ENCODE data around the gene CTTN. TPM values are rescaled to one million over a fixed set of nuclear protein-coding genes. Genes with fewer than 3 reads are reported as not detected.

The CTTN gene
- total and polyA plus RNA-seq, 2 of the 13 experiments (the other 11 are each of a cell fraction or from before 2014, with no cell fraction given): 84.4 to 114 TPM

GRCh38 chr11:70376621-70377020 lies 21.7 kb upstream of the CTTN start:
- no peaks in the 10 kb centered on the region for H4K20me1 ChIP-seq (ENCODE audit: insufficient read depth, low read length)
- TF ChIP-seq ZNF431 (CRISPR knock-in tag; IDR thresholded peaks at IDR 0.05; ENCODE audit: borderline replicate concordance, low read depth) (no peak), ZNF33A (CRISPR knock-in tag; IDR thresholded peaks at IDR 0.05; ENCODE audit: borderline replicate concordance) (no peak), ZNF30 (CRISPR knock-in tag; IDR thresholded peaks at IDR 0.05) (no peak), FOXK1 (CRISPR knock-in tag; IDR thresholded peaks at IDR 0.05; ENCODE audit: borderline replicate concordance, low read depth) (no peak), HOXA5 (CRISPR knock-in tag; IDR thresholded peaks at IDR 0.05) (no peak), ZNF678 (CRISPR knock-in tag; IDR thresholded peaks at IDR 0.05) (no peak), ZBTB44 (CRISPR knock-in tag; IDR thresholded peaks at IDR 0.05) (no peak), ETV5 (CRISPR knock-in tag; IDR thresholded peaks at IDR 0.05; ENCODE audit: borderline replicate concordance) (no peak), THAP7 (CRISPR knock-in tag; IDR thresholded peaks at IDR 0.05) (no peak), TRIM24 (CRISPR knock-in tag; IDR thresholded peaks at IDR 0.05) (no peak), ZBTB7B (CRISPR knock-in tag; IDR thresholded peaks at IDR 0.05) (no peak), TAF1 (CRISPR knock-in tag; IDR thresholded peaks at IDR 0.05) (no peak), SNAPC2 (CRISPR knock-in tag; IDR thresholded peaks at IDR 0.05) (no peak)
- no peak overlapping the region for H3K9ac ChIP-seq (ENCODE audit: insufficient read depth, low read depth, low read length)
- DNase-seq (ENCODE audit: low spot score) (no peak), ATAC-seq (no peak), FAIRE-seq (no peak)
- 90% methylated on average over 12 of the region's 12 CpGs for WGBS (ENCODE audit: low lambda C conversion rate)
- no peaks in the 10 kb centered on the region for H3K79me2 ChIP-seq (ENCODE audit: insufficient read depth, low read length)
- in situ Hi-C loops (cut with HindIII; ENCODE audit: extremely low pct_ligation_motif_present, low pct_unique_long_range_greater_than_20kb): no loop called here
- H3K27ac ChIP-seq (ENCODE audit: extremely low read length, insufficient read depth, low read length): no peak overlapping the region
- no peaks in the 10 kb centered on the region for H3K4me1 ChIP-seq (ENCODE audit: insufficient read depth, low read length)
- ChIA-PET CTCF (ENCODE audit: low intra/inter-chr PET ratio, low total read pairs) (no interaction called here), POLR2A (no interaction called here)
- H3K4me2 ChIP-seq (ENCODE audit: low read depth, low read length): no peak overlapping the region
- peaks cover 27 to 69% of the 10 kb centered on the region in 2 experiments; a peak in 4 of 5 replicates for H3K36me3 ChIP-seq (replicated peaks in 1 of 2; ENCODE audit: control insufficient read depth in 1 of 2, insufficient read depth in 2 of 2, low read length in 2 of 2)
- H3K9me3 ChIP-seq (ENCODE audit: low read length): no peaks in the 10 kb centered on the region
- no peak overlapping the region for H2AFZ ChIP-seq (ENCODE audit: low read length)
- no TSS peak for BruUV-seq (replicated peaks)
- intact Hi-C loops (cut with micrococcal nuclease; ENCODE audit: unreplicated experiment): no loop called here
- H3K27me3 ChIP-seq (ENCODE audit: control insufficient read depth in 1 of 2, insufficient read depth in 2 of 2, low read length in 2 of 2): no peaks in the 10 kb centered on the region
- H3K4me3 ChIP-seq (replicated peaks in 1 of 3; ENCODE audit: insufficient read depth in 1 of 3, low read depth in 2 of 3, low read length in 3 of 3): no peak overlapping the region

Data from HepG2 (cell line).